CD4-positive, alpha-beta T cell (primary cell): ENCODE measurements around the gene GPC4. TPM values are rescaled to one million over a fixed set of nuclear protein-coding genes. Genes with fewer than 3 reads are reported as not detected.

ENCODE experiments used
- ATAC-seq: fragments of 200-7000 bp; cut with Tn5 transposase; one replicate; pipeline ENCODE4 v1.10.0; 2022; ENCODE audit warnings: mild to moderate bottlenecking; ENCODE audit not compliant: poor library complexity
- CTCF ChIA-PET: fragments of 350-600 bp; sonication (Branson Sonifier 250); formaldehyde crosslinking; loops from one replicate; lab custom pipeline; 2021; ENCODE audit warnings: antibody characterized with exemption, inconsistent platforms; lab: Charles Lee
- POLR2A ChIA-PET: fragments of 350-600 bp; sonication (Branson Sonifier 250); formaldehyde crosslinking; loops from one replicate; lab custom pipeline; 2021; ENCODE audit warnings: antibody characterized with exemption, inconsistent platforms; lab: Charles Lee
- DNase-seq, 14 experiments: peaks; one replicate each; pipeline ENCODE4 v3.0.0-alpha.2; 2013 to 2020; ENCODE audit warnings: mixed read lengths in 2 of 14
- H3K27ac ChIP-seq, 2 donors: one replicate each; pipeline versions ENCODE4 v1.5.1 to v1.7.0; 2013; ENCODE audit warnings: low read length in 2 of 2, low read depth in 1 of 2, mild to moderate bottlenecking in 1 of 2
- H3K27me3 ChIP-seq, 2 experiments: 1 replicate in 1 of 2; 2 replicates in 1 of 2; pipeline versions ENCODE4 v1.6.1 to v1.7.0; 2013; ENCODE audit warnings: low read length in 2 of 2, control low read depth in 1 of 2, mild to moderate bottlenecking in 1 of 2, moderate library complexity in 1 of 2; ENCODE audit not compliant: insufficient read depth in 2 of 2, control insufficient read depth in 1 of 2
- H3K36me3 ChIP-seq: one replicate; pipeline ENCODE4 v1.6.1; 2013; ENCODE audit warnings: low read length, control low read depth; ENCODE audit not compliant: insufficient read depth
- H3K4me1 ChIP-seq: one replicate; pipeline ENCODE4 v1.6.1; 2013; ENCODE audit warnings: low read length, control low read depth; ENCODE audit not compliant: insufficient read depth
- H3K4me3 ChIP-seq: one replicate; pipeline ENCODE4 v1.5.1; 2013; ENCODE audit warnings: mild to moderate bottlenecking, low read length, moderate library complexity
- H3K9me3 ChIP-seq, 2 experiments: 1 replicate in 1 of 2; 2 replicates in 1 of 2; pipeline versions ENCODE4 v1.6.1 to v1.7.0; 2013; ENCODE audit warnings: low read length in 2 of 2, mild to moderate bottlenecking in 2 of 2, control low read depth in 1 of 2, moderate library complexity in 1 of 2; ENCODE audit not compliant: control insufficient read depth in 1 of 2, insufficient read depth in 1 of 2
- H3K27ac Mint-ChIP-seq: one replicate; pipeline ENCODE4 v1.8.0; 2020; ENCODE audit warnings: mixed read lengths
- H3K27me3 Mint-ChIP-seq: one replicate; pipeline ENCODE4 v1.8.0; 2021; ENCODE audit warnings: mixed read lengths
- H3K36me3 Mint-ChIP-seq: one replicate; pipeline ENCODE4 v1.8.0; 2021; ENCODE audit warnings: low read depth, mixed read lengths
- H3K4me1 Mint-ChIP-seq: one replicate; pipeline ENCODE4 v1.8.0; 2021; ENCODE audit warnings: low read depth, mixed read lengths
- H3K4me3 Mint-ChIP-seq: one replicate; pipeline ENCODE4 v1.8.0; 2020; ENCODE audit warnings: mild to moderate bottlenecking, mixed read lengths
- H3K9me3 Mint-ChIP-seq: one replicate; pipeline ENCODE4 v1.8.0; 2020; ENCODE audit warnings: mixed read lengths
- intact Hi-C, 2 experiments: fragments of 100-400 bp; cut with DNase I in 1 of 2; cut with micrococcal nuclease in 1 of 2; formaldehyde crosslinking; loops; one replicate each; pipeline versions ENCODE4 v1.15.1 to v1.9.0; 2023 to 2025; cut with DNase I, micrococcal nuclease
- total RNA-seq, 174 experiments: library from RNA in 2 of 174; stranded (reverse) in 2 of 174; gene quantifications; one replicate each; pipeline ENCODE4 v1.2.3 and lab custom pipeline; 2021 to 2026
- TF ChIP-seq, protein P1 (sequence below): fragments of 200-600 bp; IDR thresholded peaks from one replicate; pipeline ENCODE4 v1.8.0; 2022; ENCODE audit warnings: antibody characterized with exemption, mild to moderate bottlenecking

The GPC4 gene
- total RNA-seq, 2 experiments from 2014 or later, result not detected

DNA sequence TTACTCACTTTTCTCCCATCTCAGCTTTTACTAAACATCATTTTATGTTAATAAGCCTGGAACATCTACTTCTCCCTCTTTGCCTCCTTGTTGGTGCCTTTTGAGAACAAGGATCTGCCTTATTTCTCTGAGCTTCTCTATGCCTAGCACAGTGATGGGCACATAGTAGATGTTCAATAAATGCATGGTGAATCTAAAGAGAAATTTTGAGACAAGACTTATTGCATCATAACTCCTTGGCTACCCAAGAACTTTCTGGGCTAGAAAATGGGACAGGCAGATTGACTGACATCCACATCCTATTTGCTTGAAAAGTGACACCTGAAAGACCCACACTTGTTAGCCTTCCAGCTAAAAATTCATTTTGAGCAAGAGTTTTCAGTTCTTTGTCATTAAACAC lies 109.9 kb downstream of the GPC4 start:
- no peak for DNase-seq
- POLR2A ChIA-PET, result no interaction called here

DNA sequence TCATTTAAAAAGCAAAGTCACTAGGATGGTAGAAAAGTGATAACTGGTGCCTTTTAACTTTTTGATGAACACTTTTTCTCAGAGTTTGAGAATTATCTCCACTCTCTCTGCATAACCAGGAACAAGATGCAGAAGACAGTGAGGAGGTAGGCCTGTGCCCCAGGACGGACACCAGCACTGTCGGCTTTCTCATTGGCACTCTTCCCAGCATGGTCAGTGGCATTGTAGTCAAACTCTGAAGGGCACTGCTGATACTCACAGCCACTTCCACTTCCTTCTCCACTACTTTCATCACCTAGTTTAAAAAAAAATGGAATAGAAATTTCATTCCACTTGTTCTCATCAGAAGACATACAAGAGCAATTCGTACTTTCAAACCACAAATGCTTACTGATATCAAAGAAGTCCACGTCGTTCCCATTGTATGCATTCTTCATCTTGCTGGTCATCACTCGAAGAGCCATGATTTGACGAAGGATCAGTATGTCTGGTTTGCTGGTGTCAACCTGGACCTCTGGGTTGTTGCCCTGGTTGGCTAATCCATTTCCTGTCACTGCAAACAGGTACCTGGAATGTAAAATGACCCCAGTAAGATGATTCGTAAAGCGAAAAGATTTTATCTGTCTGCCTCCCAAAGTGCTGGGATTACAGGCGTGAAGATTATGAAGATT lies 112.4 kb downstream of the GPC4 start:
- DNase-seq (no peak), ATAC-seq (no peak)
- no peaks in the 10 kb centered on the region for H3K36me3 Mint-ChIP-seq

More for the DNA sequence above, 109.9 kb downstream of the GPC4 start:
- Mint-ChIP-seq H3K9me3 (no peaks in the 10 kb centered on the region), H3K27ac (no peak overlapping the region), H3K4me1 (no peaks in the 10 kb centered on the region), H3K36me3 (no peaks in the 10 kb centered on the region), H3K4me3 (no peak overlapping the region), H3K27me3 (no peaks in the 10 kb centered on the region)
- CTCF ChIA-PET, result interaction anchor here (0.6 kb wide), 1 partner anchor 1131 kb away, joined by 3 read pairs; no protein-coding TSS in a partner anchor
- intact Hi-C loops, result no loop called here
- TF ChIP-seq, protein P1, sequence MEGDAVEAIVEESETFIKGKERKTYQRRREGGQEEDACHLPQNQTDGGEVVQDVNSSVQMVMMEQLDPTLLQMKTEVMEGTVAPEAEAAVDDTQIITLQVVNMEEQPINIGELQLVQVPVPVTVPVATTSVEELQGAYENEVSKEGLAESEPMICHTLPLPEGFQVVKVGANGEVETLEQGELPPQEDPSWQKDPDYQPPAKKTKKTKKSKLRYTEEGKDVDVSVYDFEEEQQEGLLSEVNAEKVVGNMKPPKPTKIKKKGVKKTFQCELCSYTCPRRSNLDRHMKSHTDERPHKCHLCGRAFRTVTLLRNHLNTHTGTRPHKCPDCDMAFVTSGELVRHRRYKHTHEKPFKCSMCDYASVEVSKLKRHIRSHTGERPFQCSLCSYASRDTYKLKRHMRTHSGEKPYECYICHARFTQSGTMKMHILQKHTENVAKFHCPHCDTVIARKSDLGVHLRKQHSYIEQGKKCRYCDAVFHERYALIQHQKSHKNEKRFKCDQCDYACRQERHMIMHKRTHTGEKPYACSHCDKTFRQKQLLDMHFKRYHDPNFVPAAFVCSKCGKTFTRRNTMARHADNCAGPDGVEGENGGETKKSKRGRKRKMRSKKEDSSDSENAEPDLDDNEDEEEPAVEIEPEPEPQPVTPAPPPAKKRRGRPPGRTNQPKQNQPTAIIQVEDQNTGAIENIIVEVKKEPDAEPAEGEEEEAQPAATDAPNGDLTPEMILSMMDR, result no peak
- Histone ChIP-seq H3K9me3 (no peaks in the 10 kb centered on the region), H3K27ac (no peak overlapping the region), H3K4me1 (no peaks in the 10 kb centered on the region), H3K4me3 (no peak overlapping the region), H3K27me3 (no peaks in the 10 kb centered on the region), H3K36me3 (no peaks in the 10 kb centered on the region)
- ATAC-seq, result no peak

GRCh38 chrX:133300591-133300990 lies 114.7 kb downstream of the GPC4 start:
- Mint-ChIP-seq H3K9me3 (no peaks in the 10 kb centered on the region), H3K36me3 (no peaks in the 10 kb centered on the region), H3K27me3 (no peaks in the 10 kb centered on the region), H3K4me3 (no peak overlapping the region), H3K4me1 (no peaks in the 10 kb centered on the region), H3K27ac (no peak overlapping the region)
- ChIA-PET POLR2A (no interaction called here), CTCF (no interaction called here)
- no peak overlapping the region for H3K27ac ChIP-seq
- DNase-seq, result no peak
- intact Hi-C loops, result no loop called here
- TF ChIP-seq, protein P1, result no peak
- no peak for ATAC-seq
- H3K4me1 ChIP-seq, result no peaks in the 10 kb centered on the region
- no peaks in the 10 kb centered on the region for H3K9me3 ChIP-seq
- no peaks in the 10 kb centered on the region for H3K27me3 ChIP-seq
- H3K4me3 ChIP-seq, result no peak overlapping the region
- H3K36me3 ChIP-seq, result no peaks in the 10 kb centered on the region

More for the DNA sequence above, 112.4 kb downstream of the GPC4 start:
- POLR2A ChIA-PET, result no interaction called here
- Histone ChIP-seq H3K4me1 (no peaks in the 10 kb centered on the region), H3K27me3 (no peaks in the 10 kb centered on the region), H3K36me3 (no peaks in the 10 kb centered on the region), H3K4me3 (no peak overlapping the region), H3K9me3 (no peaks in the 10 kb centered on the region), H3K27ac (no peak overlapping the region)
- intact Hi-C loops, result no loop called here
- CTCF ChIA-PET, result no interaction called here
- TF ChIP-seq, protein P1, result no peak
- no peaks in the 10 kb centered on the region for H3K9me3 Mint-ChIP-seq
- H3K4me3 Mint-ChIP-seq, result no peak overlapping the region
- no peaks in the 10 kb centered on the region for H3K4me1 Mint-ChIP-seq
- H3K27me3 Mint-ChIP-seq, result no peaks in the 10 kb centered on the region
- no peak overlapping the region for H3K27ac Mint-ChIP-seq
